ENCODE results near the gene C17orf100.
"Not testable (repeated sequence)": the region's sequence is repeated elsewhere in the genome, so short reads cannot be mapped to it uniquely, and the experiment has no call there.

C17orf100 gene

DNA sequence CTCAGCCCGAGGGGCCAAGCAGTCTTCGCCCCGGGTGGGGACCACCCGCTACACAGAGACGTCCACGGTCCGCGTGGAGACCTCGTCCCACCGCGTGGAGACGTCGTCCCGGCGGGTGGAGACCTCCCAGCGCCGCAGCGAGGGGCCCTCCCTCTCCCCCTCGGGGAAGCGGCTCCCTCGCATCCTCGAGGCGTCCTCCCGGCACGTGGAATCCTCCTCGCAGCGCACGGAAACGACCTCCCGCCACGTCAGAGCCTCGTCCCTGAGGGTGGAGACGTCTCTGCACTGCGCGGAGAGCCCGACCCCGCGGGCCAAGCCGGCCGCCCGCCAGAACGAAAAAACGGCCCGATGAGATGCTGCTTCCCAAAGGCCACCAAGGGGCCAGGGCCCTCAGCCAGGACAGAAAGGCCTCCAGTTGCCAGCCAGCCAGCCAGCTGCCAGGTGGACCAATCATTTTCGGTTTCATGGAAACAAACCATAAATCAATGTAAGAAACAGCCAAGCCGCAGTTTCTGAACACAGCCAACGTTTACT is 424 bp downstream of the C17orf100 start:
- DNase-seq (ENCODE audit: low spot score), result peak; percentile 47
- in situ Hi-C loops (cut with MboI; ENCODE audit: low pct_unique_long_range_greater_than_20kb, low sequenced_read_pairs, unreplicated experiment), result loop anchor here (25.0 kb wide), 1 partner anchor 185 kb away; the partner anchor contains the start of gene TEKT1
- TF ChIP-seq, protein P1, sequence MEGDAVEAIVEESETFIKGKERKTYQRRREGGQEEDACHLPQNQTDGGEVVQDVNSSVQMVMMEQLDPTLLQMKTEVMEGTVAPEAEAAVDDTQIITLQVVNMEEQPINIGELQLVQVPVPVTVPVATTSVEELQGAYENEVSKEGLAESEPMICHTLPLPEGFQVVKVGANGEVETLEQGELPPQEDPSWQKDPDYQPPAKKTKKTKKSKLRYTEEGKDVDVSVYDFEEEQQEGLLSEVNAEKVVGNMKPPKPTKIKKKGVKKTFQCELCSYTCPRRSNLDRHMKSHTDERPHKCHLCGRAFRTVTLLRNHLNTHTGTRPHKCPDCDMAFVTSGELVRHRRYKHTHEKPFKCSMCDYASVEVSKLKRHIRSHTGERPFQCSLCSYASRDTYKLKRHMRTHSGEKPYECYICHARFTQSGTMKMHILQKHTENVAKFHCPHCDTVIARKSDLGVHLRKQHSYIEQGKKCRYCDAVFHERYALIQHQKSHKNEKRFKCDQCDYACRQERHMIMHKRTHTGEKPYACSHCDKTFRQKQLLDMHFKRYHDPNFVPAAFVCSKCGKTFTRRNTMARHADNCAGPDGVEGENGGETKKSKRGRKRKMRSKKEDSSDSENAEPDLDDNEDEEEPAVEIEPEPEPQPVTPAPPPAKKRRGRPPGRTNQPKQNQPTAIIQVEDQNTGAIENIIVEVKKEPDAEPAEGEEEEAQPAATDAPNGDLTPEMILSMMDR (IDR thresholded peaks at IDR 0.05; ENCODE audit: extremely low read depth, insufficient read depth, missing control alignments), result no peak

- in situ Hi-C loops (cut with MboI; ENCODE audit: low pct_unique_long_range_greater_than_20kb, low sequenced_read_pairs, unreplicated experiment), result loop anchor here (25.0 kb wide), 1 partner anchor 182 kb away; the partner anchor contains the start of gene TEKT1
- DNase-seq (ENCODE audit: low spot score), result no peak
These were observed 3.5 kb downstream of the C17orf100 start for GRCh38 chr17:6654841-6655731.

GRCh38 chr17:6655732-6656361 is 4.3 kb downstream of the C17orf100 start:
- DNase-seq (ENCODE audit: low spot score), result not testable (repeated sequence)
- in situ Hi-C loops (cut with MboI; ENCODE audit: low pct_unique_long_range_greater_than_20kb, low sequenced_read_pairs, unreplicated experiment), result loop anchor here (25.0 kb wide), 1 partner anchor 181 kb away; the partner anchor contains the start of gene TEKT1

More at GRCh38 chr17:6654841-6655731, 3.5 kb downstream of the C17orf100 start:
- TF ChIP-seq, protein P1 (IDR thresholded peaks at IDR 0.05; ENCODE audit: extremely low read depth, insufficient read depth, missing control alignments), result no peak

- peak; percentile 45 for DNase-seq (ENCODE audit: low spot score)
- in situ Hi-C loops (cut with MboI; ENCODE audit: low pct_unique_long_range_greater_than_20kb, low sequenced_read_pairs, unreplicated experiment), result loop anchor here (25.0 kb wide), 1 partner anchor 180 kb away; the partner anchor contains the start of gene TEKT1
These were observed 5.5 kb downstream of the C17orf100 start for GRCh38 chr17:6656797-6657632.

- in situ Hi-C loops (cut with MboI; ENCODE audit: low pct_unique_long_range_greater_than_20kb, low sequenced_read_pairs, unreplicated experiment), result loop anchor here (25.0 kb wide), 1 partner anchor 180 kb away; the partner anchor contains the start of gene TEKT1
- TF ChIP-seq, protein P1 (IDR thresholded peaks at IDR 0.05; ENCODE audit: extremely low read depth, insufficient read depth, missing control alignments), result no peak
- no peak for DNase-seq (ENCODE audit: low spot score)
These were observed 6.2 kb downstream of the C17orf100 start for GRCh38 chr17:6657633-6658287.

GRCh38 chr17:6658411-6658810 is 6.8 kb downstream of the C17orf100 start:
- DNase-seq (ENCODE audit: low spot score), result not testable (repeated sequence)
- in situ Hi-C loops (cut with MboI; ENCODE audit: low pct_unique_long_range_greater_than_20kb, low sequenced_read_pairs, unreplicated experiment), result loop anchor here (25.0 kb wide), 1 partner anchor 179 kb away; the partner anchor contains the start of gene TEKT1

DNA sequence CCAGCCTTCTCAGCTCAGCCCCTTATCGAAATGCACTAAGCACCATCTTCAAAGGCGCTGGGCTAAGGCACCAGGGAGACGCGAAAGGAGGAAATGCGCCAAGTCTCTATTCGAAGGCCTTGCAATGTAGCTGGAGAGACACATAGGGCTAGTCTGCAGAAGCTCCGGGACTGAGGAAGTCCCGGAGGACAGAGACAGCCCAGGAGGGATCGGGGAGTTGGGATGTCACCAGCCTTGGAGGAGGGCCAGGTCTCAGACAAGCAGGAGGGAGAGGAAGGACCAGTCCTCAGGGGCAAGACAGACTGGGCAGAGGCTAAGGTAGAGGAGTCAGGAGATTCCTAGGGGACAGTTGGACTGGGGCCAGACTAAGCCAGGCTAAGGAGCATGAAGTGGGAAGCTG is 8.5 kb downstream of the C17orf100 start:
- in situ Hi-C loops (cut with MboI; ENCODE audit: low pct_unique_long_range_greater_than_20kb, low sequenced_read_pairs, unreplicated experiment), result loop anchor here (10.0 to 25.0 kb wide), 2 partner anchors 177 to 345 kb away; partner anchors contain the start of gene TEKT1
- TF ChIP-seq, protein P1 (IDR thresholded peaks at IDR 0.05; ENCODE audit: extremely low read depth, insufficient read depth, missing control alignments), result no peak
- DNase-seq (ENCODE audit: low spot score), result no peak

All from GM13977 (cell line).